ENCODE measurements around the gene HTR3D.

GRCh38 chr3:184050217-184050847 lies 18.8 kb downstream of the HTR3D start:
- TF ChIP-seq EZH2 (IDR thresholded peaks at IDR 0.05; ENCODE audit: insufficient read depth, poor library complexity, severe bottlenecking) (no peak), EZH2phosphoT487 (IDR thresholded peaks at IDR 0.05; ENCODE audit: insufficient read depth, low read depth) (no peak)

Data from GM23248 (cell line).